BE2C (cell line): ENCODE results near the gene PDIA3.

Source experiments
- DNase-seq: peaks from one replicate; pipeline ENCODE4 v3.0.0-alpha.2; 2020
- H3K27me3 ChIP-seq: fragments of 250-450 bp; sonication (Bioruptor Pico); 2 replicates; pipeline ENCODE4 v1.5.1; 2020; ENCODE audit warnings: mild to moderate bottlenecking
- H3K36me3 ChIP-seq: fragments of 250-450 bp; sonication (Bioruptor Pico); 2 replicates; pipeline ENCODE4 v1.5.1; 2020; ENCODE audit warnings: mild to moderate bottlenecking
- H3K4me1 ChIP-seq: fragments of 250-450 bp; sonication (Bioruptor Pico); 2 replicates; pipeline ENCODE4 v1.5.1; 2020
- H3K4me3 ChIP-seq: 2 replicates; pipeline ENCODE4 v1.5.1; 2011; ENCODE audit warnings: low read depth, low read length
- H3K9me3 ChIP-seq: fragments of 250-450 bp; sonication (Bioruptor Pico); 2 replicates; pipeline ENCODE4 v1.5.1; 2020
- CTCF ChIP-seq: IDR thresholded peaks from 2 replicates; pipeline ENCODE4 v1.5.1; 2012; ENCODE audit warnings: mild to moderate bottlenecking, low read depth, low read length

Gene PDIA3

GRCh38 chr15:43763819-43764446, 17.7 kb downstream of the PDIA3 start:
- Histone ChIP-seq H3K4me1 (peaks cover 11% of the 10 kb centered on the region), H3K4me3 (no peak overlapping the region), H3K36me3 (peaks cover 93% of the 10 kb centered on the region), H3K27me3 (no peaks in the 10 kb centered on the region), H3K9me3 (no peaks in the 10 kb centered on the region)
- DNase-seq = no peak
- TF ChIP-seq CTCF = no peak

DNA sequence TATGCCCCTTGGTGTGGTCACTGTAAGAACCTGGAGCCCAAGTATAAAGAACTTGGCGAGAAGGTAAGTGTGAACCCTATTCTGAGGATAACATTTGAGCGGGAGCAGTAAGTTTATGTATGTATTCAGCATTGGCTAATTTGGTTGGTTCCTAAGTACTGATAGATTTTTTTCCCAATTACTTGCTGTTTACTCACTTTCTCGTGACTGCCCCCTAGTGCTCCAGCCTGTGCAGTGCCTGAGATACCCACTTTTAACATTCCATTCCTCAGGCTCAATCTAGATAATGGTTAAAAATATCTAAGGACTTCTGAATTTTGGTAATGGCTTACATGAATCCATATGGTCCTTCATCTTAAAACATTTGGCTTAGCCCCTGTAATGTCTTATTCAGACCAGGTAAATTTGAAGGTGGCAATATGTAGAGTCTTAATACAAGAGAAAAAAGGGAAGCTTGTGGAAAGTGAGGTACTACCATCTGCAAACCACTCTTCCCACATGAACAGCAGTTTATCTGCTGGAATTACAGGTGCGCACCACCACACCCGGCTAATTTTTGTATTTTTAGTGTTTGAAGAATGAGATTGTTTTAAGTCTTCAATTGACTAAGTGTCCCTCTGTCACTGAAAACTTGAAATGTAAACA, 23.5 kb downstream of the PDIA3 start:
- peak; percentile 70 for DNase-seq
- Histone ChIP-seq H3K36me3 (peaks cover 87% of the 10 kb centered on the region), H3K4me3 (no peak overlapping the region), H3K9me3 (no peaks in the 10 kb centered on the region), H3K4me1 (no peaks in the 10 kb centered on the region), H3K27me3 (no peaks in the 10 kb centered on the region)
- TF ChIP-seq CTCF = peak; percentile 93

DNA sequence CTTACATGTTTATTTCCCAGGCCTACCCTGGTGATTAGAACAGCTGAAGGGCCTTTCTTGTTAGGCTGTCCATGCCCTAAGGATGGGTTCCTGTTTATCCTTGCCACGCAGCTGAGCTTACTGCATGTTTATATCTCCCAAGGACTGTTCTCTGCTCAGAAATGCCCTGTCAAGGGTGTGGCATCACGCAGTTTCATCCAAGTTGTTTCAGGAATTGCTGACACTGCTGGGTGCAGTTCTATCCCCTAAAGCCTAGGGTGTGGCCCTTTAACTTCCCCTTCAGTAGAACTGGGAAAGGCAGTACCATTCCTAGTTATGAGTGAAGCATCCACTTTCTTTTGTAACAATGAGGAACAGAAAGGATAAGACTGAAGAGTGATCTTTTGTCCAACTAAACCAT, 25.6 kb downstream of the PDIA3 start:
- DNase-seq = no peak
- TF ChIP-seq CTCF = no peak
- no peak overlapping the region for H3K4me3 ChIP-seq
- H3K9me3 ChIP-seq = no peaks in the 10 kb centered on the region
- no peaks in the 10 kb centered on the region for H3K4me1 ChIP-seq
- peaks cover 66% of the 10 kb centered on the region for H3K36me3 ChIP-seq
- H3K27me3 ChIP-seq = no peaks in the 10 kb centered on the region

GRCh38 chr15:43772624-43773023, 26.4 kb downstream of the PDIA3 start:
- H3K4me3 ChIP-seq = no peak overlapping the region
- H3K9me3 ChIP-seq = no peaks in the 10 kb centered on the region
- H3K4me1 ChIP-seq = no peaks in the 10 kb centered on the region
- TF ChIP-seq CTCF = no peak
- DNase-seq = no peak
- H3K36me3 ChIP-seq = peaks cover 58% of the 10 kb centered on the region
- no peaks in the 10 kb centered on the region for H3K27me3 ChIP-seq

DNA sequence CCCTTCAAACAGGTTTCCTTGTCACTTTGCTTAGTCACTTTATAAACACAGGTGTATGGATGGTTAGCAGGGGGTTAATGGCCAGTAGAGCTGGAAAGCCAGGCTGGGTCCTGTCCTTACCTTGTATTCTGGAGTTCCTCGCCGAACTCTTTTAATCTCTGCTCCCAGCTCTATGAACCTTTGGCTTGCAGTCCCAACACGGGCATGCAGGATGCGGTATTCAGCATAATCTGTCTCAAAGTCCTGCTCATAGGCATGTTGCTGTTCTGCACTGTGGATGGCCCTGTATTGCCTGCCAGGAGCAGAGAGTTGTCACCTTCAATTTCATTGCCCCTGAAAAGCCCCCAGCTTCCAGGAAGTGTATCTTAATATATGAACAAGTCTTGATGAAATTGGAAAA, 27.8 kb downstream of the PDIA3 start:
- DNase-seq = no peak
- TF ChIP-seq CTCF = no peak
- no peaks in the 10 kb centered on the region for H3K27me3 ChIP-seq
- H3K4me3 ChIP-seq = no peak overlapping the region
- H3K36me3 ChIP-seq = peaks cover 46% of the 10 kb centered on the region
- H3K9me3 ChIP-seq = no peaks in the 10 kb centered on the region
- no peaks in the 10 kb centered on the region for H3K4me1 ChIP-seq

DNA sequence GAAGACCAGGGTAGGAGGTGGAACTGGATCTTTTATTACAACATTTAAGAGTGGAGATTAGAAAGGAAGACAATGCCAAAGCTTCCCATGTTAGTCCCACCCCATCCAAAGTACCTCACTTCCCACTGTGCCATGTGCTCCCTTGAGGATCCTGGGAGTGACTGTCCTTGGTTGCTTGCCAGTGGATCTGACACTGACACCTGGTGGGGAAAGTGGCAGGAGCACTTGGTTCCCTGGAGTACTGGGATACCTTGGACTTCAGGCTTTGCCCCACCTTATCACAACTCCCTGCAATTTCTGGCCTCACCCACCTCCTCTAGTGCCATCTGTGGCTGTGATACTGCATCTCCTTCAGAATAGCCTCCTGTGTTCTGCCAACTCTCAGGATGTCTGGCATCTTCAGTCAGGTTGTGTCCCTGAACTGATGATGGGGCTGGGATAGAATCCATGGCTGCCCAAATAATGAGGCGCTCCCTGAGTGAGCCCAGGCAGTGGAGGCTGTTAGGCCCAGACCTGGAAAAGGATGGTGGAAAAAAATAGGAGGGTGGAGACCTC, 29.2 kb downstream of the PDIA3 start:
- H3K4me3 ChIP-seq = no peak overlapping the region
- no peaks in the 10 kb centered on the region for H3K27me3 ChIP-seq
- no peaks in the 10 kb centered on the region for H3K9me3 ChIP-seq
- H3K36me3 ChIP-seq = peaks cover 31% of the 10 kb centered on the region
- peak; percentile 73 for TF ChIP-seq CTCF
- no peaks in the 10 kb centered on the region for H3K4me1 ChIP-seq
- peak; percentile 72 for DNase-seq
